Activated B cell treated with CpG ODN at 0.5 μM for 24 hours (primary cell): ENCODE data around the gene PAGE2B. TPM values are rescaled to one million over a fixed set of nuclear protein-coding genes. Genes with fewer than 3 reads are reported as not detected.
"Not testable (repeated sequence)": the region's sequence is repeated elsewhere in the genome, so short reads cannot be mapped to it uniquely, and the experiment has no call there.

Experiments used
- ATAC-seq: fragments of 200-7000 bp; cut with Tn5 transposase; one replicate; pipeline ENCODE4 v1.10.0; 2021; ENCODE audit warnings: low read depth, mild to moderate bottlenecking, moderate library complexity
- CTCF ChIA-PET: fragments of 350-600 bp; sonication (Branson Sonifier 250); formaldehyde crosslinking; loops from one replicate; lab custom pipeline; 2021; ENCODE audit warnings: antibody characterized with exemption; lab: Charles Lee
- POLR2A ChIA-PET: fragments of 350-600 bp; sonication (Branson Sonifier 250); formaldehyde crosslinking; loops from one replicate; lab custom pipeline; 2021; ENCODE audit warnings: antibody characterized with exemption; lab: Charles Lee
- DNase-seq: peaks from one replicate; pipeline ENCODE4 v3.0.0; 2022
- H3K27ac Mint-ChIP-seq: one replicate; pipeline ENCODE4 v1.8.0; 2020; ENCODE audit warnings: mixed read lengths
- H3K27me3 Mint-ChIP-seq: one replicate; pipeline ENCODE4 v1.8.0; 2021; ENCODE audit warnings: mixed read lengths
- H3K36me3 Mint-ChIP-seq: one replicate; pipeline ENCODE4 v1.8.0; 2021; ENCODE audit warnings: low read depth, mixed read lengths
- H3K4me1 Mint-ChIP-seq: one replicate; pipeline ENCODE4 v1.8.0; 2021; ENCODE audit warnings: mixed read lengths
- H3K4me3 Mint-ChIP-seq: one replicate; pipeline ENCODE4 v1.8.0; 2020; ENCODE audit warnings: mild to moderate bottlenecking, mixed read lengths
- H3K9me3 Mint-ChIP-seq: one replicate; pipeline ENCODE4 v1.8.0; 2020; ENCODE audit warnings: mixed read lengths
- intact Hi-C: fragments of 100-400 bp; cut with micrococcal nuclease; formaldehyde crosslinking; loops from one replicate; pipeline ENCODE4 v1.15.1; 2024
- total RNA-seq: library from RNA; stranded (reverse); gene quantifications from 2 replicates; pipeline ENCODE4 v1.2.3, GENCODE V29; 2022
- TF ChIP-seq, protein P1 (sequence below): fragments of 200-600 bp; IDR thresholded peaks from one replicate; pipeline ENCODE4 v1.8.0; 2022; ENCODE audit warnings: antibody characterized with exemption, mild to moderate bottlenecking

PAGE2B gene
- total RNA-seq, 1 donor from 2014 or later, result not detected

DNA sequence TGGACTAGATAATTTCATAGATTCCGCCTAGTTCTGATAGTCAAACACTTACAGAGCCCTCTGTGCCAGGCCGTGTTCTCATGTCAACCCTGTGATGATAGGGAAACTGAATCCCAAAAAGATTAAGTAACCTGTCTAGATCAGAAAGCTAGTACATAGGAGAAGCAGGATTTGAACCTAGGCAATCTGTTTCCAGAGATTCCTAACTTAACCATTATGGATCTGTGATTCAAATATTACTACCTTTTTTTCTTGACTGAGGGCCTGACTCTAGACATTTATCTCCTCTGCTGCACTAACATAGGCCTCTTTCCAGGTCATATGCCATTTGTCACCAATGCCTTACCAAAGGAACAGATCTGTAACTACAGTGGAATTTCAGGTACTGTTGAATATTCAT, 45.5 kb upstream of the PAGE2B start:
- ChIA-PET CTCF (no interaction called here), POLR2A (no interaction called here)

DNA sequence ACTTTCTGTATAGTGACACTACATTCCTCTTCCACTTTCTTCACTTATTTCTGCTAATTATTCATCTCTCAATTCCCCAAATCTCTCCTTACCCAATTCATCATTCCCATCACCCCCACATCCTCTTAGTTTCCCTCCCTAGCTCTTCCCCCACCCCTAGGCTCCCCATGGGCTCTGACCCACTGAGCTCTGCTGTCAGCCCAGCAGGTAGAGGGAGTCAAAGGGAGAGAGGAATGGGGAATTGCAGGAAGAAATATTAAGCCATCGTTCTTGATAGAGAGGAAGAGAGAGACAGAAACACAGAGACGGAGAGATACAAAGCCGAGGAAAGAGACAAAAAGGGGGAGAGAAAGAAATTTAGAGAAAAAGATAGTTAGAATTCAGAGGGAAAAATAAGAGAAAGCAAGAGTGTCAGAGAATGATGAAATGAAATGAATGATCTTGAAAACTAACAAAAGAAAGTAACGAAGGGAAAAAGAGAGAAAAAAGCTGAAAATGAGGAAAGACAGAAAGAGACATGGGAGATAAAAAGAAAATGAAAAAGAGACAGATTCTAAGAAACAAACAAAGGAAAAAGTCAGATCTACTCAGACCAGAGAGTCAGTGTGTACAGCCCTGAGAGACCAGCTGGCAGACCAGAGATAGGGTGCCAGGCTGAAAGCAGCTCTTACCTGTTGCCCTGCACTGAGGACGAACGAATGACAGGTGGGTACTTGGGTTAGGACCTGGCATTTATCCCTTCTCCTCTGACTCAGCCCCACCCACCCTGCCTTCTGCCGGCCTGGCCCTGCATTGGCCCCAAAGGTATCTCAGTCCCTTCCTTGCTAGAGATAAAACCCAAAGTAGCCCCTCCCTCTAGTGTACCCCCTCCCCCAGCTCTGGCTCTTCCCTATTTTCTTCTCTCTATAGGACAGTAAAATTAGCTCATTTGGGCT, 44.3 kb upstream of the PAGE2B start, which contains the start of gene ALAS2:
ALAS2 (minus strand) TSS at position 707 of the 935 bp plus-strand sequence. CDS start 4,977 bp downstream, outside the sequence.
- intact Hi-C loops, result no loop called here
- Mint-ChIP-seq H3K9me3 (no peaks in the 10 kb centered on the region), H3K4me3 (no peak within 1 kb of the TSS), H3K36me3 (no peaks in the 10 kb centered on the region), H3K27me3 (no peaks in the 10 kb centered on the region), H3K27ac (no peak within 1 kb of the TSS), H3K4me1 (no peaks in the 10 kb centered on the region)
- TF ChIP-seq, protein P1, sequence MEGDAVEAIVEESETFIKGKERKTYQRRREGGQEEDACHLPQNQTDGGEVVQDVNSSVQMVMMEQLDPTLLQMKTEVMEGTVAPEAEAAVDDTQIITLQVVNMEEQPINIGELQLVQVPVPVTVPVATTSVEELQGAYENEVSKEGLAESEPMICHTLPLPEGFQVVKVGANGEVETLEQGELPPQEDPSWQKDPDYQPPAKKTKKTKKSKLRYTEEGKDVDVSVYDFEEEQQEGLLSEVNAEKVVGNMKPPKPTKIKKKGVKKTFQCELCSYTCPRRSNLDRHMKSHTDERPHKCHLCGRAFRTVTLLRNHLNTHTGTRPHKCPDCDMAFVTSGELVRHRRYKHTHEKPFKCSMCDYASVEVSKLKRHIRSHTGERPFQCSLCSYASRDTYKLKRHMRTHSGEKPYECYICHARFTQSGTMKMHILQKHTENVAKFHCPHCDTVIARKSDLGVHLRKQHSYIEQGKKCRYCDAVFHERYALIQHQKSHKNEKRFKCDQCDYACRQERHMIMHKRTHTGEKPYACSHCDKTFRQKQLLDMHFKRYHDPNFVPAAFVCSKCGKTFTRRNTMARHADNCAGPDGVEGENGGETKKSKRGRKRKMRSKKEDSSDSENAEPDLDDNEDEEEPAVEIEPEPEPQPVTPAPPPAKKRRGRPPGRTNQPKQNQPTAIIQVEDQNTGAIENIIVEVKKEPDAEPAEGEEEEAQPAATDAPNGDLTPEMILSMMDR, result no peak
- ATAC-seq (no peak), DNase-seq (no peak)
- POLR2A ChIA-PET, result no interaction called here
- CTCF ChIA-PET, result no interaction called here

More for the DNA sequence above, 45.5 kb upstream of the PAGE2B start:
- TF ChIP-seq, protein P1, result no peak
- H3K27me3 Mint-ChIP-seq, result no peaks in the 10 kb centered on the region
- H3K4me3 Mint-ChIP-seq, result no peak overlapping the region
- H3K36me3 Mint-ChIP-seq, result no peaks in the 10 kb centered on the region
- intact Hi-C loops, result no loop called here
- DNase-seq, result no peak
- H3K4me1 Mint-ChIP-seq, result no peaks in the 10 kb centered on the region
- no peaks in the 10 kb centered on the region for H3K9me3 Mint-ChIP-seq
- ATAC-seq, result no peak
- no peak overlapping the region for H3K27ac Mint-ChIP-seq

DNA sequence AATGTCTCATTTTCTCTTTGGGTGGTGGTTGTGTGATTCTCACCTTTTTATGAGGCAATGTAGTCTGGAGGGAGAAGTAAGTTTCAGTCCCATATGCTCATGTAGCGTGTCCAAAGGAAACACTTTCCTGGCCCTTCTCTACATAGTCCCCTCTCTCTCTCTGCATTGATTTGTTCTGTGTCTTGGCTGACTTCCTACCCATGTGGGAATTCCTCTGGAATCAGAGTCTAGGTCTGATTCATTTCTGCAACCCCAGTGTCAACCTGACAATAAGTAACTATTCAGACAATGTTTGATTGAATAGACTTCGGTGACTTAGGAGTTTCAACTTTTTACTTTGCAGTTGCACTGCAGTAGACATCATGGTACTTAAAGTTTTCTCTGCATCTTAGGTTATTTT, 41.4 kb upstream of the PAGE2B start:
- no peak for DNase-seq
- ChIA-PET CTCF (no interaction called here), POLR2A (no interaction called here)
- no peak overlapping the region for H3K27ac Mint-ChIP-seq
- intact Hi-C loops, result no loop called here
- H3K4me1 Mint-ChIP-seq, result no peaks in the 10 kb centered on the region
- H3K4me3 Mint-ChIP-seq, result no peak overlapping the region
- TF ChIP-seq, protein P1, result no peak
- no peaks in the 10 kb centered on the region for H3K36me3 Mint-ChIP-seq
- H3K27me3 Mint-ChIP-seq, result no peaks in the 10 kb centered on the region
- no peak for ATAC-seq
- no peaks in the 10 kb centered on the region for H3K9me3 Mint-ChIP-seq

DNA sequence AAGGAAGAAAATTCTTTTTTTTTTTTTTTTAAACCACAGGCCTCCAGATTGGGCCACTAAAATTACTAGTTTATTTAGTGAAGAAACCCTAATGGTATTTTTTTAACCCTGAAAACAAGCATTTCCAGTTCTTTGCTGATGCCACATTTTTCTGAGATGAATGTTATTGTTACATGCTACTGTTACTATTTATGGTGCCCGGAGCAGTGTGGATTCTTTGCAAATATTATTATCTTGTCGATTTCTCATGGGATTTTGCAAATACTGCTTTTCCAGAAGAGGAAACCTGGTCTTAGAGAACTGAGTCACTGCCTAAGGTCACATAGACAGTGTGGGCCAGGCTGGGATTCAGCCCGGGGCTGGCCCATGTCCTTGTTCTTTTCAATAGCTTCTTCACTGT, 35.4 kb upstream of the PAGE2B start:
- no peaks in the 10 kb centered on the region for H3K4me1 Mint-ChIP-seq
- H3K27ac Mint-ChIP-seq, result no peak overlapping the region
- POLR2A ChIA-PET, result no interaction called here
- H3K36me3 Mint-ChIP-seq, result no peaks in the 10 kb centered on the region
- CTCF ChIA-PET, result no interaction called here
- H3K4me3 Mint-ChIP-seq, result no peak overlapping the region
- H3K27me3 Mint-ChIP-seq, result no peaks in the 10 kb centered on the region
- TF ChIP-seq, protein P1, result no peak
- ATAC-seq, result no peak
- intact Hi-C loops, result no loop called here
- no peak for DNase-seq
- H3K9me3 Mint-ChIP-seq, result no peaks in the 10 kb centered on the region

DNA sequence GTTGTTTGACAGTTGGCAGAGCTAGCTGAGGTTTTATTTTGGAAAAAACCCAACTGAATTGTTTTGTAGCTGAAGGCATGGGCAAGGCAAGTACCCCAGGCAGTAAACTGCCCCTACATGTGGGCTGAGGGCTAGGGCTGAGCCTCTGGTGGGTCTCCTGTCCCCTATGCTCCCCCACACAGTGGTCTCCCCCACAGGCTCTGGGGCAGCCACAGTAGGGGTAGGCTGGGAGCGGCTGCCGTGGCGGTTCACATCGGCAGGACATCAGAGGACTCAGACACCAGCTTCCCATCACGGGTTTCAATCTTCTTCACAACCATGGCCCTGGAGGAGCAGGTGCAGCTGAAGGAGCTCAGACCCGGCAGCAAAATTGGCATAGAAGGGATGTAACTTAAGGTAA, 33.3 kb upstream of the PAGE2B start:
- DNase-seq (no peak), ATAC-seq (no peak)
- H3K36me3 Mint-ChIP-seq, result no peaks in the 10 kb centered on the region
- no peaks in the 10 kb centered on the region for H3K9me3 Mint-ChIP-seq
- TF ChIP-seq, protein P1, result no peak
- H3K4me3 Mint-ChIP-seq, result no peak overlapping the region
- intact Hi-C loops, result no loop called here
- H3K27me3 Mint-ChIP-seq, result no peaks in the 10 kb centered on the region
- POLR2A ChIA-PET, result no interaction called here
- CTCF ChIA-PET, result no interaction called here
- H3K27ac Mint-ChIP-seq, result no peak overlapping the region
- no peaks in the 10 kb centered on the region for H3K4me1 Mint-ChIP-seq

DNA sequence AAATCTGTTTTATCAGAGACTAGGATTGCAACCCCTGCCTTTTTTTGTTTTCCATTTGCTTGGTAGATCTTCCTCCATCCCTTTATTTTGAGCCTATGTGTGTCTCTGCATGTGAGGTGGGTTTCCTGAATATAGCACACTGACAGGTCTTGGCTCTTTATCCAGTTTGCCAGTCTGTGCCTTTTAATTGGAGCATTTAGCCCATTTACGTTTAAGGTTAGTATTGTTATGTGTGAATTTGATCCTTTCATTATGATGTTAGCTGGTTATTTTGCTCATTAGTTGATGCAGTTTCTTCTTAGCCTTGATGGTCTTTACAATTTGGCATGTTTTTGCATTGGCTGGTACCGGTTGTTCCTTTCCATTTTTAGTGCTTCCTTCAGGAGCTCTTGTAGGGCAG, 24.2 kb upstream of the PAGE2B start:
- DNase-seq, H3K4me1 Mint-ChIP-seq, ATAC-seq, CTCF ChIA-PET, H3K4me3 Mint-ChIP-seq, H3K27me3 Mint-ChIP-seq, H3K36me3 Mint-ChIP-seq, H3K9me3 Mint-ChIP-seq, POLR2A ChIA-PET, H3K27ac Mint-ChIP-seq: not testable (repeated sequence)
- intact Hi-C loops, result loop anchor here (10.0 kb wide), 1 partner anchor 1216 kb away; no protein-coding TSS in a partner anchor
